ENCODE results near the gene PHACTR3. TPM values are rescaled to one million over a fixed set of nuclear protein-coding genes. Genes with fewer than 3 reads are reported as not detected.

Gene PHACTR3
- total and polyA plus RNA-seq, 2 experiments from 2014 or later, result 0.45 to 0.61 TPM

GRCh38 chr20:59591061-59591460 lies 13.3 kb upstream of the PHACTR3 start (continued):
- no peak for TF ChIP-seq ZNF462 (CRISPR knock-in tag; IDR thresholded peaks at IDR 0.05)
- no peak for TF ChIP-seq CTCF (conservative IDR thresholded peaks at IDR 0.05; ENCODE audit: low read depth in 2 of 2)
- no peak for TF ChIP-seq EZH2 (IDR thresholded peaks at IDR 0.05; ENCODE audit: low read depth, unreplicated experiment)
- TF ChIP-seq ETS1 (IDR thresholded peaks at IDR 0.05), result no peak

GRCh38 chr20:59596690-59597089 lies 7.7 kb upstream of the PHACTR3 start:
- ATAC-seq, result no peak
- peaks cover 23% of the 10 kb centered on the region for H3K27me3 Mint-ChIP-seq (ENCODE audit: insufficient read depth, low read depth, poor library complexity)

More at GRCh38 chr20:59596690-59597089, 7.7 kb upstream of the PHACTR3 start:
- Histone ChIP-seq H3F3A (replicated peaks; ENCODE audit: low read depth) (no peaks in the 10 kb centered on the region), H3K36me3 (ENCODE audit: insufficient read depth) (no peaks in the 10 kb centered on the region), H3K79me2 (replicated peaks; ENCODE audit: insufficient read depth) (no peaks in the 10 kb centered on the region), H3K4me2 (no peak overlapping the region), H2AFZ (no peak overlapping the region), H3K27me3 (ENCODE audit: insufficient read depth) (peaks cover 48% of the 10 kb centered on the region), H3K27ac (ENCODE audit: low read depth) (no peak overlapping the region), H4K20me1 (replicated peaks; ENCODE audit: insufficient read depth) (no peaks in the 10 kb centered on the region; the same call in 1 of the 2 replicates), H3K9me2 (ENCODE audit: insufficient read depth) (no peaks in the 10 kb centered on the region), H3K4me1 (ENCODE audit: insufficient read depth) (no peaks in the 10 kb centered on the region), H3K4me3 (no peak overlapping the region)
- no peak for TF ChIP-seq EZH2 (IDR thresholded peaks at IDR 0.05; ENCODE audit: low read depth, unreplicated experiment)
- no peaks in the 10 kb centered on the region for H3K36me3 Mint-ChIP-seq (ENCODE audit: low read depth)
- no peaks in the 10 kb centered on the region for H3K9me3 Mint-ChIP-seq
- peaks cover 8% of the 10 kb centered on the region; the same call in 2 of the 3 replicates for H3K4me1 Mint-ChIP-seq
- no peak for DNase-seq (ENCODE audit: low spot score)
- no peak overlapping the region for H3K4me3 Mint-ChIP-seq
- H3K27ac Mint-ChIP-seq, result no peak overlapping the region; the same call in 1 of the 2 replicates
